T-helper 2 cell treated with Interferon-gamma antibody and Interleukin-4, amounts not matched to agents 100 ng/mL and 5 ng/mL, for 36 hours (primary cell): ENCODE results near the gene MTUS2. TPM values are rescaled to one million over a fixed set of nuclear protein-coding genes. Genes with fewer than 3 reads are reported as not detected.

Experiments used
- intact Hi-C: fragments of 100-400 bp; cut with micrococcal nuclease; formaldehyde crosslinking; loops from one replicate; pipeline ENCODE4 v1.15.1; 2023
- total RNA-seq: library from RNA; stranded (reverse); gene quantifications from 2 replicates; pipeline ENCODE4 v1.2.3, GENCODE V29; 2022

The MTUS2 gene
- total RNA-seq, 1 donor from 2014 or later, result not detected

- intact Hi-C loops, result no loop called here
Measured at GRCh38 chr13:29500386-29500785, 680.2 kb downstream of the MTUS2 start.

GRCh38 chr13:29501674-29502073 is 681.5 kb downstream of the MTUS2 start:
- intact Hi-C loops, result no loop called here

GRCh38 chr13:29502391-29503008 is 682.4 kb downstream of the MTUS2 start:
- intact Hi-C loops, result no loop called here

- intact Hi-C loops, result no loop called here
Measured at GRCh38 chr13:29503041-29503837, 683.1 kb downstream of the MTUS2 start.

- intact Hi-C loops, result no loop called here
Measured at GRCh38 chr13:29504691-29505090, 684.6 kb downstream of the MTUS2 start.

GRCh38 chr13:29505511-29505910 is 685.4 kb downstream of the MTUS2 start:
- intact Hi-C loops, result no loop called here

- intact Hi-C loops, result no loop called here
Measured at GRCh38 chr13:29505950-29506349, 685.8 kb downstream of the MTUS2 start.

- intact Hi-C loops, result no loop called here
Measured at GRCh38 chr13:29507356-29507755, 687.2 kb downstream of the MTUS2 start.

GRCh38 chr13:29508130-29508875 is 688.2 kb downstream of the MTUS2 start:
- intact Hi-C loops, result loop anchor here (1.0 kb wide), 2 partner anchors 200 to 605 kb away; no protein-coding TSS in a partner anchor

GRCh38 chr13:29508876-29509252 is 688.7 kb downstream of the MTUS2 start:
- intact Hi-C loops, result loop anchor here (1.0 kb wide), 2 partner anchors 199 to 604 kb away; no protein-coding TSS in a partner anchor

- intact Hi-C loops, result no loop called here
Measured at GRCh38 chr13:29509999-29510589, 690.0 kb downstream of the MTUS2 start.

- intact Hi-C loops, result no loop called here
Measured at GRCh38 chr13:29510651-29511084, 690.5 kb downstream of the MTUS2 start.

GRCh38 chr13:29511106-29511796 is 691.1 kb downstream of the MTUS2 start:
- intact Hi-C loops, result no loop called here

GRCh38 chr13:29511980-29512379 is 691.8 kb downstream of the MTUS2 start:
- intact Hi-C loops, result no loop called here

GRCh38 chr13:29513002-29513980 is 693.2 kb downstream of the MTUS2 start:
- intact Hi-C loops, result no loop called here

- intact Hi-C loops, result no loop called here
Measured at GRCh38 chr13:29513981-29514719, 694.0 kb downstream of the MTUS2 start.

- intact Hi-C loops, result no loop called here
Measured at GRCh38 chr13:29514720-29515310, 694.7 kb downstream of the MTUS2 start.

GRCh38 chr13:29515372-29515771 is 695.2 kb downstream of the MTUS2 start:
- intact Hi-C loops, result no loop called here

- intact Hi-C loops, result no loop called here
Measured at GRCh38 chr13:29516012-29516411, 695.9 kb downstream of the MTUS2 start.
